Ovary (tissue), 9 donors: ENCODE data around the gene CAMK2D. TPM values are rescaled to one million over a fixed set of nuclear protein-coding genes. Genes with fewer than 3 reads are reported as not detected.

Experiments
- DNase-seq, 5 donors: peaks; one replicate each; pipeline ENCODE4 v3.0.0-alpha.2; 2019 to 2020
- H3K27ac ChIP-seq, 2 donors: fragments of 200-600 bp; one replicate each; pipeline versions ENCODE4 v1.5.1 to v1.8.0; 2019 to 2022
- H3K27me3 ChIP-seq: fragments of 200-600 bp; one replicate; pipeline ENCODE4 v1.8.0; 2022
- H3K36me3 ChIP-seq: fragments of 200-600 bp; sonication (generic); one replicate; pipeline ENCODE4 v1.5.1; 2019
- H3K4me1 ChIP-seq: one replicate; pipeline ENCODE4 v1.8.1; 2013; ENCODE audit warnings: mild to moderate bottlenecking, moderate library complexity; ENCODE audit not compliant: insufficient read depth
- H3K4me3 ChIP-seq: fragments of 200-600 bp; sonication (generic); one replicate; pipeline ENCODE4 v1.5.1; 2017
- H3K9me3 ChIP-seq, 2 donors: fragments of 200-600 bp in 1 of 2; sonication (generic) in 1 of 2; one replicate each; pipeline versions ENCODE4 v1.5.1 to v1.8.1; 2013 to 2019; ENCODE audit warnings: mild to moderate bottlenecking in 1 of 2, moderate library complexity in 1 of 2
- CTCF ChIP-seq, 3 donors: fragments of 450-650 bp in 2 of 3; fragments of 200-600 bp in 1 of 3; IDR thresholded peaks; one replicate each; pipeline versions ENCODE4 v1.5.1 to v1.8.0; 2016 to 2022; ENCODE audit warnings: antibody characterized with exemption in 3 of 3, mild to moderate bottlenecking in 1 of 3
- EP300 ChIP-seq: sonication (generic); formaldehyde crosslinking; IDR thresholded peaks from one replicate; pipeline ENCODE4 v1.6.1; 2017; ENCODE audit warnings: antibody characterized with exemption
- POLR2A ChIP-seq: fragments of 450-650 bp; IDR thresholded peaks from one replicate; pipeline ENCODE4 v1.6.1; 2017; ENCODE audit warnings: antibody characterized with exemption, mild to moderate bottlenecking, moderate library complexity
- WGBS, 3 donors: extraction: QIAGEN DNeasy Blood & Tissue Kit in 1 of 3; methylation state at CpG; one replicate each; pipeline versions ENCODE4 v1.1.5 to v1.1.7; 2013 to 2017; 5-methylcytosine and 5-hydroxymethylcytosine counted together
- intact Hi-C, 4 donors: fragments of 100-400 bp; cut with DNase I; formaldehyde crosslinking; loops; one replicate each; pipeline versions ENCODE4 v1.11.0 to v1.15.1; 2022 to 2023
- polyA plus RNA-seq, 2 donors: library from polyadenylated mRNA; stranded (reverse); fragments of 200-250 nt in 1 of 2; fragments of 350-450 nt in 1 of 2; fragmentation: Illumina TruSeq in 1 of 2; extraction: RNeasy Lipid Tissue Mini Kit (QIAGEN cat#74804) in 1 of 2; gene quantifications; one replicate each; pipeline ENCODE4 v1.2.3, GENCODE V29; 2013 to 2014
- total RNA-seq, 7 donors: library from RNA; depleted of rRNA in 2 of 7; stranded (reverse); fragments of >200 nt in 2 of 7; fragmentation: NEBNext Ultra II Directional in 3 of 7; extraction: Animal tissue kit (Norgen Biotek cat#: 25700) in 3 of 7; gene quantifications; one replicate each; pipeline versions ENCODE4 v1.1.0 to v1.2.4, GENCODE V29; 2016 to 2023
- donor health status: DM: no; HTN: no; CAD: no; lungs with moderate emphysema.
- donor health status: DM: no; HTN: no; CAD: no.
- donor health status: Bipolar disorder and iron deficiency.
- donor health status: DM: yes; HTN: yes; CAD: no.
- donor health status: DM: no; HTN: no; CAD: no.
- donor health status: DM: yes; HTN: yes; CAD: no.

The CAMK2D gene
- total and polyA plus RNA-seq, 9 donors: 14.2 to 36.9 (median 32.2) TPM

- intact Hi-C loops: no loop called here
- H3K4me1 ChIP-seq: peaks cover 4% of the 10 kb centered on the region
- H3K9me3 ChIP-seq: no peaks in the 10 kb centered on the region
- DNase-seq: no peak
- H3K27me3 ChIP-seq: no peaks in the 10 kb centered on the region
- no peak for TF ChIP-seq EP300
- TF ChIP-seq POLR2A: no peak
- TF ChIP-seq CTCF (IDR thresholded peaks at IDR 0.05): no peak
- WGBS, 3 donors: 24 to 36% (median 36%) methylated on average over 3 of the region's 3 CpGs
- H3K4me3 ChIP-seq: no peak overlapping the region
- peak overlapping the region in 1 of 2 donors; percentile 3 for H3K27ac ChIP-seq
- no peaks in the 10 kb centered on the region for H3K36me3 ChIP-seq
Observed at GRCh38 chr4:113437129-113437528, 324.4 kb downstream of the CAMK2D start.

GRCh38 chr4:113436360-113436759, 325.2 kb downstream of the CAMK2D start:
- Histone ChIP-seq H3K4me3 (no peak overlapping the region), H3K36me3 (no peaks in the 10 kb centered on the region), H3K27me3 (no peaks in the 10 kb centered on the region), H3K9me3 (no peaks in the 10 kb centered on the region), H3K27ac (peak overlapping the region in 1 of 2 donors; percentile 52), H3K4me1 (peaks cover 4% of the 10 kb centered on the region)
- intact Hi-C loops: no loop called here
- DNase-seq: peak in 3 of 5 donors; percentile 21 to 52 (median 39)
- WGBS, 3 donors: 0 to 4% (median 0%) methylated on average over 3 of the region's 3 CpGs
- TF ChIP-seq CTCF (IDR thresholded peaks at IDR 0.05): no peak
- no peak for TF ChIP-seq POLR2A
- TF ChIP-seq EP300: no peak

GRCh38 chr4:113435893-113436292, 325.6 kb downstream of the CAMK2D start:
- Histone ChIP-seq H3K27me3 (no peaks in the 10 kb centered on the region), H3K9me3 (no peaks in the 10 kb centered on the region), H3K4me1 (peaks cover 4% of the 10 kb centered on the region), H3K27ac (peak overlapping the region in 1 of 2 donors; percentile 52), H3K36me3 (no peaks in the 10 kb centered on the region), H3K4me3 (no peak overlapping the region)
- DNase-seq: peak; percentile 34 to 73 (median 45)
- WGBS, 3 donors: 2 to 7% (median 3%) methylated on average over 7 of the region's 7 CpGs
- no peak for TF ChIP-seq EP300
- TF ChIP-seq CTCF (IDR thresholded peaks at IDR 0.05): no peak
- no peak for TF ChIP-seq POLR2A
- intact Hi-C loops: no loop called here

GRCh38 chr4:113434247-113434587, 327.3 kb downstream of the CAMK2D start:
- no peak overlapping the region for H3K27ac ChIP-seq
- H3K4me3 ChIP-seq: no peak overlapping the region
- 62 to 71% (median 69%) methylated on average over 3 of the region's 3 CpGs for WGBS, 3 donors

More at GRCh38 chr4:113434247-113434587, 327.3 kb downstream of the CAMK2D start:
- no peak for DNase-seq
- Histone ChIP-seq H3K27me3 (no peaks in the 10 kb centered on the region), H3K9me3 (no peaks in the 10 kb centered on the region), H3K4me1 (peaks cover 4% of the 10 kb centered on the region), H3K36me3 (no peaks in the 10 kb centered on the region)
- intact Hi-C loops: no loop called here
- TF ChIP-seq POLR2A: no peak
- TF ChIP-seq EP300: no peak
- TF ChIP-seq CTCF (IDR thresholded peaks at IDR 0.05): no peak
